Measurements from ENCODE around the gene MPG.

- TF ChIP-seq CTCF (IDR thresholded peaks at IDR 0.05 in 2 of 3, conservative IDR thresholded peaks at IDR 0.05 in 1 of 3; ENCODE audit: borderline replicate concordance in 1 of 3, insufficient read depth in 1 of 3, low read depth in 2 of 3, low read length in 2 of 3) (no peak), REST (IDR thresholded peaks at IDR 0.05; ENCODE audit: low read depth) (no peak), ZFX (IDR thresholded peaks at IDR 0.05) (no peak), POLR2A (IDR thresholded peaks at IDR 0.05; ENCODE audit: borderline replicate concordance, extremely low read depth, insufficient read depth, insufficient read length) (no peak), EZH2 (IDR thresholded peaks at IDR 0.05) (no peak), EZH2phosphoT487 (IDR thresholded peaks at IDR 0.05; ENCODE audit: borderline replicate concordance) (no peak), ELF1 (IDR thresholded peaks at IDR 0.05; ENCODE audit: borderline replicate concordance, low read depth) (no peak), JUND (IDR thresholded peaks at IDR 0.05) (no peak)
- TF ChIP-seq, protein P1, sequence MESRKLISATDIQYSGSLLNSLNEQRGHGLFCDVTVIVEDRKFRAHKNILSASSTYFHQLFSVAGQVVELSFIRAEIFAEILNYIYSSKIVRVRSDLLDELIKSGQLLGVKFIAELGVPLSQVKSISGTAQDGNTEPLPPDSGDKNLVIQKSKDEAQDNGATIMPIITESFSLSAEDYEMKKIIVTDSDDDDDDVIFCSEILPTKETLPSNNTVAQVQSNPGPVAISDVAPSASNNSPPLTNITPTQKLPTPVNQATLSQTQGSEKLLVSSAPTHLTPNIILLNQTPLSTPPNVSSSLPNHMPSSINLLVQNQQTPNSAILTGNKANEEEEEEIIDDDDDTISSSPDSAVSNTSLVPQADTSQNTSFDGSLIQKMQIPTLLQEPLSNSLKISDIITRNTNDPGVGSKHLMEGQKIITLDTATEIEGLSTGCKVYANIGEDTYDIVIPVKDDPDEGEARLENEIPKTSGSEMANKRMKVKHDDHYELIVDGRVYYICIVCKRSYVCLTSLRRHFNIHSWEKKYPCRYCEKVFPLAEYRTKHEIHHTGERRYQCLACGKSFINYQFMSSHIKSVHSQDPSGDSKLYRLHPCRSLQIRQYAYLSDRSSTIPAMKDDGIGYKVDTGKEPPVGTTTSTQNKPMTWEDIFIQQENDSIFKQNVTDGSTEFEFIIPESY (IDR thresholded peaks at IDR 0.05; ENCODE audit: extremely low read depth, insufficient replicate concordance, low read length), result no peak
Observed at GRCh38 chr16:44655-45054, 33.4 kb upstream of the MPG start.
